ENCODE results near the gene ENTHD1. TPM values are rescaled to one million over a fixed set of nuclear protein-coding genes. Genes with fewer than 3 reads are reported as not detected.

Gene ENTHD1
- total and polyA plus RNA-seq, 9 of the 15 experiments (the other 6 are each of a cell fraction or from before 2014, with no cell fraction given): 0.13 to 0.98 (median 0.35) TPM

GRCh38 chr22:39714321-39714720 is 179.2 kb downstream of the ENTHD1 start:
- no peak for DNase-seq (ENCODE audit: extremely low read depth in 1 of 4, low spot score in 3 of 4)
- H3K9ac ChIP-seq (ENCODE audit: insufficient read depth in 1 of 2, low read depth in 2 of 2, low read length in 2 of 2): peak overlapping the region in 1 of 2 experiments; percentile 52; a peak in 2 of 4 replicates
- no peak for ATAC-seq
- in situ Hi-C loops (cut with MboI) (no loop called here), intact Hi-C loops (cut with micrococcal nuclease) (no loop called here)
- ChIA-PET POLR2A (interaction anchor here (0.6 to 1.5 kb wide), 4 partner anchors 10 to 1521 kb away, joined by 3 to 4 read pairs (median 3); no protein-coding TSS in a partner anchor), CTCF (ENCODE audit: low intra/inter-chr PET ratio) (no interaction called here)
- BruUV-seq (replicated peaks): no TSS peak
- H2AFZ ChIP-seq (ENCODE audit: low read depth, low read length): no peak overlapping the region
- no peaks in the 10 kb centered on the region for H3K9me3 ChIP-seq (replicated peaks; ENCODE audit: control insufficient read depth, insufficient read depth, low read depth, low read length)
- no peak overlapping the region for H3K4me2 ChIP-seq (ENCODE audit: insufficient read depth, low read length)
- H3K4me3 ChIP-seq: no peak overlapping the region
- H3K27me3 ChIP-seq (ENCODE audit: control insufficient read depth in 2 of 2, insufficient read depth in 2 of 2, low read length in 2 of 2): no peaks in the 10 kb centered on the region
- H3K79me2 ChIP-seq (ENCODE audit: control insufficient read depth, insufficient read depth, low read length): no peaks in the 10 kb centered on the region
- H3K36me3 ChIP-seq (ENCODE audit: control insufficient read depth, insufficient read depth, low read length): no peaks in the 10 kb centered on the region
- 85% methylated on average over 7 of the region's 8 CpGs for WGBS (ENCODE audit: insufficient coverage, low coverage, missing lambda C conversion rate)
- no peak overlapping the region for H3K27ac ChIP-seq (ENCODE audit: extremely low read depth, low read depth, low read length)
- H3K9me1 ChIP-seq (ENCODE audit: control insufficient read depth, insufficient read depth, low read length): no peaks in the 10 kb centered on the region
- H3K4me1 ChIP-seq (replicated peaks in 1 of 2; ENCODE audit: control insufficient read depth in 2 of 2, insufficient read depth in 2 of 2, low read length in 2 of 2): peaks cover 0 to 14% of the 10 kb centered on the region in 2 experiments; a peak in 2 of 5 replicates
- H4K20me1 ChIP-seq (replicated peaks; ENCODE audit: control insufficient read depth, insufficient read depth, low read length): no peaks in the 10 kb centered on the region
- TF ChIP-seq ZNF785 (CRISPR knock-in tag; IDR thresholded peaks at IDR 0.05) (no peak), ZNF175 (CRISPR knock-in tag; IDR thresholded peaks at IDR 0.05; ENCODE audit: low read depth) (no peak), RAD21 (CRISPR knock-in tag; conservative IDR thresholded peaks at IDR 0.05 in 1 of 2, IDR thresholded peaks at IDR 0.05 in 1 of 2) (no peak), MYBL2 (IDR thresholded peaks at IDR 0.05; ENCODE audit: low read depth) (no peak), MYBL2 (CRISPR knock-in tag; IDR thresholded peaks at IDR 0.05; ENCODE audit: borderline replicate concordance) (no peak), BMI1 (IDR thresholded peaks at IDR 0.05; ENCODE audit: low read length) (no peak), KAT2B (IDR thresholded peaks at IDR 0.05; ENCODE audit: low read depth, low read length) (no peak), KLF13 (tag; IDR thresholded peaks at IDR 0.05; ENCODE audit: borderline replicate concordance, low read depth) (no peak), ZNF324 (CRISPR knock-in tag; IDR thresholded peaks at IDR 0.05) (no peak), ZNF224 (CRISPR knock-in tag; IDR thresholded peaks at IDR 0.05) (no peak)
- TF ChIP-seq, protein P1, sequence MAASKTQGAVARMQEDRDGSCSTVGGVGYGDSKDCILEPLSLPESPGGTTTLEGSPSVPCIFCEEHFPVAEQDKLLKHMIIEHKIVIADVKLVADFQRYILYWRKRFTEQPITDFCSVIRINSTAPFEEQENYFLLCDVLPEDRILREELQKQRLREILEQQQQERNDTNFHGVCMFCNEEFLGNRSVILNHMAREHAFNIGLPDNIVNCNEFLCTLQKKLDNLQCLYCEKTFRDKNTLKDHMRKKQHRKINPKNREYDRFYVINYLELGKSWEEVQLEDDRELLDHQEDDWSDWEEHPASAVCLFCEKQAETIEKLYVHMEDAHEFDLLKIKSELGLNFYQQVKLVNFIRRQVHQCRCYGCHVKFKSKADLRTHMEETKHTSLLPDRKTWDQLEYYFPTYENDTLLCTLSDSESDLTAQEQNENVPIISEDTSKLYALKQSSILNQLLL (CRISPR knock-in tag; IDR thresholded peaks at IDR 0.05; ENCODE audit: borderline replicate concordance): no peak
- no peak for FAIRE-seq

Measured in K562 (cell line).